HCT116 (cell line): ENCODE measurements around the gene PPP1R14C. TPM values are rescaled to one million over a fixed set of nuclear protein-coding genes. Genes with fewer than 3 reads are reported as not detected.

Experiments used
- ATAC-seq: fragments of 200-7000 bp; cut with Tn5 transposase; 2 replicates; pipeline ENCODE4 v1.9.1; 2020; ENCODE audit warnings: mild to moderate bottlenecking, moderate library complexity
- BruUV-seq: library from RNA; stranded (reverse); fragments of 400-500 nt; replicated peaks from 2 replicates; lab custom pipeline; 2021; lab: Mats Ljungman, UMichigan
- CTCF ChIA-PET: fragments of 300-600 bp; sonication (Branson Sonifier 250); formaldehyde crosslinking; loops from one replicate; lab custom pipeline; 2021; ENCODE audit warnings: antibody characterized with exemption; lab: Charles Lee
- POLR2A ChIA-PET: fragments of 300-600, 350-600 bp; sonication (Branson Sonifier 250); formaldehyde crosslinking; loops from one replicate; lab custom pipeline; 2021; ENCODE audit warnings: antibody characterized with exemption; lab: Charles Lee
- RAD21 ChIA-PET, 2 experiments: fragments of 300-600 bp; sonication (Branson Sonifier 250); formaldehyde crosslinking; loops; one replicate each; lab custom pipeline; 2023; ENCODE audit warnings: low total read pairs in 2 of 2; ENCODE audit not compliant: uncharacterized antibody in 2 of 2, unreplicated experiment in 2 of 2, low non-redundant PET in 1 of 2; lab: Charles Lee
- DNase-seq: peaks from one replicate; pipeline ENCODE4 v3.0.0-alpha.2; 2010; ENCODE audit warnings: low read depth, low spot score
- H2AFZ ChIP-seq: fragments of 200-600 bp; shearing (Covaris generic), sonication (generic); 2 replicates; pipeline ENCODE4 v1.6.1; 2017; ENCODE audit warnings: low read depth, mixed run types, mixed read lengths, antibody characterized with exemption, low read length; ENCODE audit not compliant: poor library complexity, severe bottlenecking
- H3K27ac ChIP-seq: 2 replicates; pipeline ENCODE4 v1.5.1; 2012; ENCODE audit warnings: low read depth, low read length
- H3K27me3 ChIP-seq: fragments of 200-600 bp; sonication (generic); 2 replicates; pipeline ENCODE4 v1.6.1; 2016; ENCODE audit warnings: mixed run types, low read length, mixed read lengths; ENCODE audit not compliant: insufficient read depth
- H3K36me3 ChIP-seq, 2 experiments: fragments of 200-500 bp in 1 of 2; fragments of 200-600 bp in 1 of 2; sonication (Bioruptor generic) in 1 of 2; sonication (generic) in 1 of 2; 2 replicates each; pipeline versions ENCODE4 v1.5.1 to v1.6.1; 2014 to 2016; ENCODE audit warnings: low read length in 2 of 2, inconsistent platforms in 1 of 2, mixed read lengths in 1 of 2, mixed run types in 1 of 2; ENCODE audit not compliant: insufficient read depth in 2 of 2, control insufficient read depth in 1 of 2
- H3K4me1 ChIP-seq, 2 experiments: fragments of 200-600 bp in 1 of 2; sonication (generic) in 1 of 2; 2 replicates each; pipeline versions ENCODE4 v1.5.1 to v1.6.1; 2012 to 2017; ENCODE audit warnings: low read length in 2 of 2, inconsistent platforms in 1 of 2, mild to moderate bottlenecking in 1 of 2, mixed read lengths in 1 of 2, mixed run types in 1 of 2, moderate library complexity in 1 of 2; ENCODE audit not compliant: insufficient read depth in 2 of 2, control insufficient read depth in 1 of 2
- H3K4me2 ChIP-seq: fragments of 200-600 bp; sonication (generic); 2 replicates; pipeline ENCODE4 v1.6.1; 2017; ENCODE audit warnings: mixed run types, low read length, mixed read lengths
- H3K4me3 ChIP-seq, 2 experiments: fragments of 200-600 bp in 1 of 2; sonication (generic) in 1 of 2; replicated peaks in 1 of 2; 2 replicates each; pipeline ENCODE4 v1.5.1; 2011 to 2016; ENCODE audit warnings: low read length in 2 of 2, control low read depth in 1 of 2, low read depth in 1 of 2, mild to moderate bottlenecking in 1 of 2, mixed read lengths in 1 of 2, mixed run types in 1 of 2
- H3K79me2 ChIP-seq: fragments of 200-600 bp; sonication (generic); 2 replicates; pipeline ENCODE4 v1.6.1; 2017; ENCODE audit warnings: mild to moderate bottlenecking, mixed run types, low read length, moderate library complexity, mixed read lengths; ENCODE audit not compliant: insufficient read depth
- H3K9ac ChIP-seq: fragments of 200-600 bp; sonication (generic); 2 replicates; pipeline ENCODE4 v1.6.1; 2016; ENCODE audit warnings: low read length, mixed read lengths
- H3K9me2 ChIP-seq: fragments of 200-600 bp; sonication (generic), shearing (Covaris generic); 2 replicates; pipeline ENCODE4 v1.6.1; 2017; ENCODE audit warnings: mixed run types, mild to moderate bottlenecking, moderate library complexity; ENCODE audit not compliant: insufficient read depth
- H3K9me3 ChIP-seq, 2 experiments: fragments of 200-500 bp in 1 of 2; fragments of 200-600 bp in 1 of 2; sonication (Bioruptor generic) in 1 of 2; sonication (generic) in 1 of 2; 2 replicates each; pipeline ENCODE4 v1.6.1; 2014 to 2017; ENCODE audit warnings: low read length in 2 of 2, mixed read lengths in 2 of 2, inconsistent platforms in 1 of 2, low read depth in 1 of 2, mild to moderate bottlenecking in 1 of 2, mixed run types in 1 of 2, moderate library complexity in 1 of 2; ENCODE audit not compliant: control insufficient read depth in 1 of 2, insufficient read depth in 1 of 2
- H4K20me1 ChIP-seq: fragments of 200-600 bp; sonication (generic), shearing (Covaris generic); 2 replicates; pipeline ENCODE4 v1.6.1; 2017; ENCODE audit warnings: mixed run types, mild to moderate bottlenecking, moderate library complexity; ENCODE audit not compliant: insufficient read depth
- ATF3 ChIP-seq: IDR thresholded peaks from 2 replicates; pipeline ENCODE4 v1.6.1; 2012
- EGR1 ChIP-seq: IDR thresholded peaks from 2 replicates; pipeline ENCODE4 v1.6.1; 2012; ENCODE audit warnings: low read depth
- ELF1 ChIP-seq: IDR thresholded peaks from 2 replicates; pipeline ENCODE4 v1.6.1; 2012; ENCODE audit warnings: low read depth, borderline replicate concordance
- EZH2 ChIP-seq: fragments of 200-600 bp; sonication (generic); IDR thresholded peaks from 2 replicates; pipeline ENCODE4 v1.6.1; 2017; ENCODE audit warnings: antibody characterized with exemption, mixed run types
- FOSL1 ChIP-seq: IDR thresholded peaks from 2 replicates; pipeline ENCODE4 v1.6.1; 2012; ENCODE audit warnings: low read depth
- JUND ChIP-seq: IDR thresholded peaks from 2 replicates; pipeline ENCODE4 v1.6.1; 2012
- MAX ChIP-seq: IDR thresholded peaks from 2 replicates; pipeline ENCODE4 v1.6.1; 2012
- POLR2A ChIP-seq: IDR thresholded peaks from 2 replicates; pipeline ENCODE4 v1.7.0; 2011; ENCODE audit warnings: borderline replicate concordance; ENCODE audit not compliant: insufficient read depth, insufficient read length; ENCODE audit errors: extremely low read depth
- POLR2AphosphoS5 ChIP-seq: IDR thresholded peaks from 2 replicates; pipeline ENCODE4 v1.6.1; 2011; ENCODE audit warnings: mild to moderate bottlenecking, low read depth, low read length, moderate library complexity
- RAD21 ChIP-seq: IDR thresholded peaks from 2 replicates; pipeline ENCODE4 v1.6.1; 2012; ENCODE audit warnings: low read depth, mild to moderate bottlenecking
- REST ChIP-seq: IDR thresholded peaks from 2 replicates; pipeline ENCODE4 v1.6.1; 2012; ENCODE audit warnings: low read depth
- SP1 ChIP-seq: IDR thresholded peaks from 2 replicates; pipeline ENCODE4 v1.6.1; 2012; ENCODE audit warnings: low read depth
- SRF ChIP-seq: IDR thresholded peaks from 2 replicates; pipeline ENCODE4 v1.6.1; 2012; ENCODE audit warnings: low read depth
- TCF7L2 ChIP-seq: IDR thresholded peaks from 2 replicates; pipeline ENCODE4 v1.7.0; 2011; ENCODE audit warnings: borderline replicate concordance, inconsistent platforms; ENCODE audit not compliant: insufficient read depth, insufficient read length; ENCODE audit errors: extremely low read depth
- ZBTB33 ChIP-seq: IDR thresholded peaks from 2 replicates; pipeline ENCODE4 v1.6.1; 2011; ENCODE audit warnings: mild to moderate bottlenecking, low read length, moderate library complexity; ENCODE audit not compliant: insufficient replicate concordance; ENCODE audit errors: extremely low read depth
- ZNF274 ChIP-seq: fragments of 200-500 bp; sonication (Bioruptor generic); IDR thresholded peaks from 2 replicates; pipeline ENCODE4 v1.6.1; 2014; ENCODE audit warnings: mild to moderate bottlenecking, low read depth, low read length, inconsistent platforms
- intact Hi-C: fragments of 100-400 bp; cut with micrococcal nuclease; formaldehyde crosslinking; loops from 2 replicates; pipeline ENCODE4 v1.10.0; 2022
- total RNA-seq: library from RNA; stranded (reverse); gene quantifications from one replicate; pipeline ENCODE4 v1.2.1, GENCODE V29; 2021; ENCODE audit not compliant: unreplicated experiment

Gene PPP1R14C
- total RNA-seq, 1 experiment from 2014 or later = 7.8 TPM

GRCh38 chr6:150159757-150160156, 16.9 kb downstream of the PPP1R14C start:
- no peak for DNase-seq
- Histone ChIP-seq H3K36me3 (no peaks in the 10 kb centered on the region), H3K27ac (no peak overlapping the region), H3K27me3 (no peaks in the 10 kb centered on the region), H2AFZ (no peak overlapping the region), H3K9ac (no peak overlapping the region), H3K4me1 (no peaks in the 10 kb centered on the region)
- ChIA-PET RAD21 (no interaction called here), POLR2A (no interaction called here), CTCF (no interaction called here)
- TF ChIP-seq RAD21 = no peak
- TF ChIP-seq SP1 = no peak
- no peak for TF ChIP-seq SRF
- TF ChIP-seq REST = no peak
- TF ChIP-seq MAX = no peak
- TF ChIP-seq EGR1 = no peak
- no peak for TF ChIP-seq ATF3
- no peak for TF ChIP-seq JUND
- TF ChIP-seq ZNF274 = no peak
- no peak for TF ChIP-seq TCF7L2
- TF ChIP-seq FOSL1 = no peak
- TF ChIP-seq ELF1 = no peak
- TF ChIP-seq ZBTB33 = no peak
- no peak for TF ChIP-seq POLR2AphosphoS5
- TF ChIP-seq EZH2 = no peak
- no peak for TF ChIP-seq POLR2A
- TF ChIP-seq, all 23 proteins: peak for 0
- H3K9me2 ChIP-seq = no peaks in the 10 kb centered on the region
- no peak overlapping the region for H3K4me2 ChIP-seq
- H3K79me2 ChIP-seq = no peaks in the 10 kb centered on the region
- intact Hi-C loops = no loop called here
- BruUV-seq = no TSS peak
- no peaks in the 10 kb centered on the region for H4K20me1 ChIP-seq
- H3K9me3 ChIP-seq = no peaks in the 10 kb centered on the region
- no peak overlapping the region for H3K4me3 ChIP-seq
- no peak for ATAC-seq
